Endothelial cell of umbilical vein (primary cell): ENCODE results near the gene MYDGF. TPM values are rescaled to one million over a fixed set of nuclear protein-coding genes. Genes with fewer than 3 reads are reported as not detected.
A peak's percentile ranks its signal among the peaks of the same experiment; 100 is the strongest.

Experiments used
- BruUV-seq: library from RNA; stranded (reverse); fragments of 400-500 nt; replicated peaks from 2 replicates; lab custom pipeline; 2021; lab: Mats Ljungman, UMichigan
- CTCF ChIA-PET: fragments of 300-600, 350-600 bp; sonication (Branson Sonifier 250); formaldehyde crosslinking; loops from one replicate; lab custom pipeline; 2021; ENCODE audit warnings: antibody characterized with exemption, inconsistent platforms; lab: Charles Lee
- POLR2A ChIA-PET: fragments of 300-600, 350-600 bp; sonication (Branson Sonifier 250); formaldehyde crosslinking; loops from one replicate; lab custom pipeline; 2021; ENCODE audit warnings: antibody characterized with exemption, inconsistent platforms; lab: Charles Lee
- DNase-seq: peaks from one replicate; pipeline ENCODE4 v3.0.0-alpha.2; 2011; ENCODE audit warnings: low read depth, low spot score
- FAIRE-seq: peaks from 2 replicates; lab custom pipeline; 2011; peaks lifted over from hg19 to GRCh38; lab: Jason Lieb, UNC
- H2AFZ ChIP-seq: 2 replicates; pipeline ENCODE4 v1.6.0; 2012; ENCODE audit warnings: low read depth, low read length, control low read depth, inconsistent platforms
- H3K27ac ChIP-seq: 2 replicates; pipeline ENCODE4 v1.5.1; 2011; ENCODE audit warnings: low read depth, mild to moderate bottlenecking, control low read depth, low read length, moderate library complexity; ENCODE audit not compliant: insufficient read depth
- H3K27me3 ChIP-seq, 2 experiments: 2 replicates each; pipeline versions ENCODE4 v1.6.0 to v1.6.1; 2011; ENCODE audit warnings: low read length in 2 of 2, mixed read lengths in 1 of 2; ENCODE audit not compliant: control insufficient read depth in 2 of 2, insufficient read depth in 2 of 2
- H3K36me3 ChIP-seq, 2 experiments: 2 replicates in 1 of 2; 3 replicates in 1 of 2; pipeline ENCODE4 v1.5.1; 2011; ENCODE audit warnings: low read length in 2 of 2, mild to moderate bottlenecking in 1 of 2, moderate library complexity in 1 of 2; ENCODE audit not compliant: control insufficient read depth in 2 of 2, insufficient read depth in 2 of 2; ENCODE audit errors: extremely low read depth in 1 of 2
- H3K4me1 ChIP-seq: 3 replicates; pipeline ENCODE4 v1.5.1; 2011; ENCODE audit warnings: mild to moderate bottlenecking, low read length; ENCODE audit not compliant: control insufficient read depth, insufficient read depth; ENCODE audit errors: extremely low read depth
- H3K4me2 ChIP-seq: 2 replicates; pipeline ENCODE4 v1.6.1; 2011; ENCODE audit warnings: low read length, control low read depth, mixed read lengths; ENCODE audit not compliant: insufficient read depth
- H3K4me3 ChIP-seq, 3 experiments: fragments of 200-600 bp in 1 of 3; sonication (generic), shearing (Covaris generic) in 1 of 3; replicated peaks in 1 of 3; 2 replicates each; pipeline ENCODE4 v1.5.1; 2011 to 2016; ENCODE audit warnings: control low read depth in 3 of 3, low read length in 3 of 3, mild to moderate bottlenecking in 2 of 3, inconsistent platforms in 1 of 3, low read depth in 1 of 3, moderate library complexity in 1 of 3; ENCODE audit not compliant: insufficient read depth in 1 of 3
- H3K79me2 ChIP-seq: 2 replicates; pipeline ENCODE4 v1.6.0; 2012; ENCODE audit warnings: low read length, inconsistent platforms; ENCODE audit not compliant: control insufficient read depth, insufficient read depth
- H3K9ac ChIP-seq: replicated peaks from 2 replicates; pipeline ENCODE3; 2011; ENCODE audit warnings: low read length, control low read depth; ENCODE audit not compliant: insufficient read depth; ENCODE audit errors: extremely low read depth
- H3K9me1 ChIP-seq: replicated peaks from 3 replicates; pipeline ENCODE4 v1.6.0; 2011; ENCODE audit warnings: mild to moderate bottlenecking, low read length; ENCODE audit not compliant: control insufficient read depth, insufficient read depth; ENCODE audit errors: extremely low read depth
- H3K9me3 ChIP-seq: replicated peaks from 2 replicates; pipeline ENCODE4 v1.5.1; 2012; ENCODE audit warnings: low read length, inconsistent platforms; ENCODE audit not compliant: control insufficient read depth, insufficient read depth
- H4K20me1 ChIP-seq: replicated peaks from 2 replicates; pipeline ENCODE3; 2011; ENCODE audit warnings: mild to moderate bottlenecking, low read length; ENCODE audit not compliant: control insufficient read depth, insufficient read depth; ENCODE audit errors: extremely low read depth
- EZH2 ChIP-seq: IDR thresholded peaks from 2 replicates; pipeline ENCODE4 v1.6.1; 2012; ENCODE audit warnings: borderline replicate concordance, low read depth, mild to moderate bottlenecking, moderate library complexity, low read length, inconsistent platforms; ENCODE audit not compliant: severe bottlenecking
- FOS ChIP-seq: IDR thresholded peaks from 2 replicates; pipeline ENCODE4 v1.6.1; 2011; ENCODE audit warnings: mild to moderate bottlenecking, low read length, moderate library complexity, borderline replicate concordance; ENCODE audit not compliant: insufficient read depth
- GATA2 ChIP-seq: IDR thresholded peaks from 2 replicates; pipeline ENCODE4 v1.7.0; 2011; ENCODE audit warnings: low read depth, mild to moderate bottlenecking, moderate library complexity, mixed read lengths, low read length; ENCODE audit not compliant: insufficient read length, insufficient read depth
- JUN ChIP-seq: IDR thresholded peaks from 2 replicates; pipeline ENCODE4 v1.6.1; 2011; ENCODE audit warnings: borderline replicate concordance, low read depth; ENCODE audit not compliant: insufficient read length, insufficient read depth
- MYC ChIP-seq: IDR thresholded peaks from one replicate; pipeline ENCODE4 v1.6.1; 2011; ENCODE audit warnings: mild to moderate bottlenecking, low read depth, low read length
- POLR2A ChIP-seq: IDR thresholded peaks from 2 replicates; pipeline ENCODE4 v1.6.1; 2012; ENCODE audit warnings: low read depth, mild to moderate bottlenecking, control low read depth, low read length
- POLR2AphosphoS5 ChIP-seq: IDR thresholded peaks from 2 replicates; pipeline ENCODE4 v1.6.1; 2012; ENCODE audit warnings: low read depth, mild to moderate bottlenecking, control low read depth, low read length, moderate library complexity; ENCODE audit not compliant: insufficient read depth
- dilution Hi-C: fragments of 300-500 bp; cut with MboI; formaldehyde crosslinking; loops from one replicate; pipeline ENCODE4 v1.15.0; 2019; ENCODE audit warnings: low sequenced_read_pairs; ENCODE audit not compliant: extremely low pct_ligation_motif_present
- intact Hi-C: fragments of 100-400 bp; cut with micrococcal nuclease; formaldehyde crosslinking; loops from one replicate; pipeline ENCODE4 v1.10.0; 2022
- polyA plus RNA-seq, 4 experiments: library from polyadenylated mRNA; depleted of rRNA in 3 of 4; stranded (reverse) in 3 of 4; unstranded in 1 of 4; fragments of >200 nt; gene quantifications; 2 replicates each; pipeline versions ENCODE4 v1.2.1 to v1.2.3, GENCODE V29; 2011 to 2012; ENCODE audit warnings: missing spikeins in 1 of 4
- total RNA-seq: library from RNA; stranded (reverse); gene quantifications from 2 replicates; pipeline ENCODE4 v1.2.3, GENCODE V29; 2021
- TF ChIP-seq, protein P1 (sequence below): IDR thresholded peaks from 2 replicates; pipeline ENCODE4 v1.6.1; 2011; ENCODE audit not compliant: insufficient read depth, insufficient read length
- TF ChIP-seq, protein P2 (sequence below), 2 donors: IDR thresholded peaks; 1 replicate in 1 of 2; 2 replicates in 1 of 2; pipeline ENCODE4 v1.5.1; 2011; ENCODE audit warnings: low read length in 2 of 2, mild to moderate bottlenecking in 2 of 2, moderate library complexity in 2 of 2, control low read depth in 1 of 2, inconsistent platforms in 1 of 2, low read depth in 1 of 2; ENCODE audit not compliant: insufficient read depth in 1 of 2; ENCODE audit errors: extremely low read depth in 1 of 2

MYDGF gene
- total and polyA plus RNA-seq, 2 donors (not counting 3 experiments of a cell fraction or from before 2014, with no cell fraction given) = 191 to 337 TPM

DNA sequence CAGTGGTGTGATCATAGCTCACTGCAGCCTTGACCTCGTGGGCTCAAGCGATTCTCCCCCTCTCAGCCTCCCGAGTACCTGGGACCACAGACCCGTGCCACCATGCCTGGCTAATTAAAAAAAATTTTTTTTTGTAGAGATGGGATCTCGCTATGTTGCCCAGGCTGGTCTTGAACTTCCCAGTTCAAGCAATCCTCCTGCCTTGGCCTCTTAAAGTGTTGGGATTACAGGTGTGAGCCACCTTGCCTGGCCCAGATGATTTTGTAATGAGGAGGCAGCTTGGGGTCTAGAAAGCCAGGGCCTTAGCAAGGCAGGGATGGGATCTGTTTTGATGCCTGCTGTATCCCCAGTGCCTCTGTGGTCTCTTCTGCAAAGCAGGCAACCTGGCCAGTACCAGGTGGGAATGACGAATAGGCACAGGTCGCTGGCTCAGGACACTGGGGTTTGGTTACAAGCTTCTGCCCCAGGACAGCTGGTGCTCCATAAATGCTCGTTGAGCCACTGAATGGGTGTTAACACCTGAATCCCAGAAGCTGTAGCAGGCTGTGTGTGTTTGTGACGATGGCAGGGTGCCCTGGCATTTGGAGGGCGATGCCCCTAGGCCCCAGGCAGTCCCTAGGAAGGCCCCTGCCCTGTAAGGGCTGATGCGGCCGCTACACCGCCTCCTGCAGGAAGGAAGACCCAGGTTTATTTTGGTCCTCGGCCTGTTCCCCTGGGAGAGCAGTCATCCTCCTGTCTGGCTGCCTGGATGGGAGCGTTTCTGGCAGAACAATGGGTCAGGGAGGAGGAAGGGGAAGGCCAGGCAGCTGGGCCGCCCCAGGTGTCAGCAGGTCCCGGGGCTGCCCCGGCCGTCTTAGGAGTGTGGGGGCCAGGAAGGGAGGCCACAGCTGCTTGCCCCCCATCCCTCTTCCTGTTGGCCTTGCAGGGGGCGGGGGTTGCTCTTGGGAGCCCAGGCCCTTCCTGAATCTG, 22.2 kb downstream of the MYDGF start:
- ChIA-PET CTCF (interaction anchor here (0.9 to 1.8 kb wide), 8 partner anchors 12 to 123 kb away, joined by 3 to 10 read pairs (median 4); partner anchors contain the start of gene SEMA6B), POLR2A (interaction anchor here (0.6 to 1.5 kb wide), 2 partner anchors 14 to 254 kb away, joined by 3 to 5 read pairs; no protein-coding TSS in a partner anchor)
- intact Hi-C loops (no loop called here), dilution Hi-C loops (no loop called here)
- Histone ChIP-seq H3K9ac (peak overlapping the region; percentile 48), H2AFZ (no peak overlapping the region), H3K36me3 (peaks cover 0 to 23% of the 10 kb centered on the region in 2 experiments), H3K79me2 (peaks cover 27% of the 10 kb centered on the region), H3K9me1 (no peaks in the 10 kb centered on the region), H3K4me1 (peaks cover 23% of the 10 kb centered on the region), H3K9me3 (no peaks in the 10 kb centered on the region), H3K4me2 (peak overlapping the region; percentile 61), H3K27me3 (no peaks in the 10 kb centered on the region), H4K20me1 (no peaks in the 10 kb centered on the region), H3K4me3 (no peak overlapping the region), H3K27ac (peak overlapping the region; percentile 47)
- peak; percentile 90 for DNase-seq
- TF ChIP-seq, protein P1, sequence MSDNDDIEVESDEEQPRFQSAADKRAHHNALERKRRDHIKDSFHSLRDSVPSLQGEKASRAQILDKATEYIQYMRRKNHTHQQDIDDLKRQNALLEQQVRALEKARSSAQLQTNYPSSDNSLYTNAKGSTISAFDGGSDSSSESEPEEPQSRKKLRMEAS = no peak
- TF ChIP-seq EZH2 (no peak), POLR2AphosphoS5 (peak; percentile 94), POLR2A (peak; percentile 35), FOS (peak; percentile 25), GATA2 (no peak), JUN (no peak), MYC (no peak)
- TF ChIP-seq, protein P2, sequence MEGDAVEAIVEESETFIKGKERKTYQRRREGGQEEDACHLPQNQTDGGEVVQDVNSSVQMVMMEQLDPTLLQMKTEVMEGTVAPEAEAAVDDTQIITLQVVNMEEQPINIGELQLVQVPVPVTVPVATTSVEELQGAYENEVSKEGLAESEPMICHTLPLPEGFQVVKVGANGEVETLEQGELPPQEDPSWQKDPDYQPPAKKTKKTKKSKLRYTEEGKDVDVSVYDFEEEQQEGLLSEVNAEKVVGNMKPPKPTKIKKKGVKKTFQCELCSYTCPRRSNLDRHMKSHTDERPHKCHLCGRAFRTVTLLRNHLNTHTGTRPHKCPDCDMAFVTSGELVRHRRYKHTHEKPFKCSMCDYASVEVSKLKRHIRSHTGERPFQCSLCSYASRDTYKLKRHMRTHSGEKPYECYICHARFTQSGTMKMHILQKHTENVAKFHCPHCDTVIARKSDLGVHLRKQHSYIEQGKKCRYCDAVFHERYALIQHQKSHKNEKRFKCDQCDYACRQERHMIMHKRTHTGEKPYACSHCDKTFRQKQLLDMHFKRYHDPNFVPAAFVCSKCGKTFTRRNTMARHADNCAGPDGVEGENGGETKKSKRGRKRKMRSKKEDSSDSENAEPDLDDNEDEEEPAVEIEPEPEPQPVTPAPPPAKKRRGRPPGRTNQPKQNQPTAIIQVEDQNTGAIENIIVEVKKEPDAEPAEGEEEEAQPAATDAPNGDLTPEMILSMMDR (IDR thresholded peaks at IDR 0.05; ENCODE audit: extremely low read depth in 1 of 2, insufficient read depth in 1 of 2, low read depth in 1 of 2, low read length in 2 of 2) = peak; percentile 32 to 33
- FAIRE-seq = peak; percentile 98
- BruUV-seq = no TSS peak
